GM18909 (cell line): Measurements from ENCODE around the gene CHP1.
"Not testable (repeated sequence)": the region's sequence is repeated elsewhere in the genome, so short reads cannot be mapped to it uniquely, and the experiment has no call there.

ENCODE experiments used
- ATAC-seq: cut with Tn5 transposase; IDR thresholded peaks from one replicate; pipeline ENCODE4 v1.9.1; 2021; ENCODE audit warnings: mild to moderate bottlenecking; ENCODE audit not compliant: unreplicated experiment, poor library complexity

CHP1 gene

DNA sequence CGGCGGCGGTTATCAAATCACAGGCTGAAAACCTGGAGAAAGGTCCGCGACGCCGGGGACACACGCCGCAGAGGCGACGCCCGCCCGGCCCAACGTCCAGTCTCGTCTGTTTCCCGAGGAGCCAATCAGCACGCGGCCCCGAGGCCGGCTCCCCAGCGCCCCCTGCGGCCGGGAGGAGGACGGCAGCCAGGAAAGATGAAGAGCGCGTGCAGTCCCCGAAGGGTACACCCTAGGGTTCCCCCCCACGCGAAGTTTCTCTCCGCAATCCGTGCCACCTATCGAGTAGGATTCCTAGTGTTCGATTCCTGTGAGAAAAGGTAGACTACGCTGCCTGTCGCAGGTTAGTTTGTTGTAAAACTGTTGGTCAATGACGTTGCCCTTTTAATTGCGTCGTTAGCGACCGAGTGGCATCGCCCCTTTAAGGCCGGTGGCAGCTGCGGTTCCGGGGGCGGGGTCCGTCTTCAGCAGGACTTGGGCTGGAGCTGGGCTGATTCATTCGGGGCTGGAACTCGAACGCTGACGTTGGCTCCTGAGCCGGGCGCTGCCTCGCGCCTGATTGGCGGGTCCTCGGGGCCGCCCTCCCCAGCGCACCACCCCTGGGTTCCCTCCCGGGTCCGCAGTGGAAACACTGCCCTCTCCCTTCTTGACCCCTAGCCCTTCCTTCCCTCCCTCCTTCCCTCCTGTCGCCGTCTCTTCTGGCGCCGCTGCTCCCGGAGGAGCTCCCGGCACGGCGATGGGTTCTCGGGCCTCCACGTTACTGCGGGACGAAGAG is at the start of gene CHP1, which contains the start of gene EXD1:
CHP1 (plus strand) TSS at position 619 of the 772 bp plus-strand sequence; CDS start at position 734, 115 bp downstream.
EXD1 (minus strand) TSS at position 108 of the 772 bp plus-strand sequence. CDS start 4,182 bp downstream, outside the sequence.
- peak; percentile 95 for ATAC-seq

GRCh38 chr15:41182266-41182665 is 48.8 kb upstream of the CHP1 start:
- no peak for ATAC-seq

GRCh38 chr15:41183581-41183980 is 47.5 kb upstream of the CHP1 start:
- ATAC-seq = no peak

DNA sequence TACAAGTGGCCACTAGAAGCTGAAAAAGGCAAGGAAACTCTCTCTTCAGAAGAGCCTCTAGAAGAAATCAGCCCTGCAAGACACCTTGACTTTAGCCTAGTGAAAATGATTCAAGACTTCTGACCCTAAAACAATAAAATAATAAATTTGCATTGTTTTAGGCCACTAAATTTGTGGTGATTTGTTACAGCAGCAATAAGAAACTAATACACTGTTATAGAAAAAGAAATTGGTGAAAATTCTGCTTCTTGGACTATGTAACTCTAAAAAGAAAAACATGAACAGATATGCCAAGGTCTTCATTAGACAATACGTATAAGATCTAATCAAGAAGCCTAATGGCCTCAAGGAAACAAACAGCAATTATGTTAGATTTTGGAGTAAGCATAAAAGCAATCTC is 36.6 kb upstream of the CHP1 start:
- no peak for ATAC-seq

GRCh38 chr15:41199470-41199869 is 31.6 kb upstream of the CHP1 start:
- no peak for ATAC-seq

DNA sequence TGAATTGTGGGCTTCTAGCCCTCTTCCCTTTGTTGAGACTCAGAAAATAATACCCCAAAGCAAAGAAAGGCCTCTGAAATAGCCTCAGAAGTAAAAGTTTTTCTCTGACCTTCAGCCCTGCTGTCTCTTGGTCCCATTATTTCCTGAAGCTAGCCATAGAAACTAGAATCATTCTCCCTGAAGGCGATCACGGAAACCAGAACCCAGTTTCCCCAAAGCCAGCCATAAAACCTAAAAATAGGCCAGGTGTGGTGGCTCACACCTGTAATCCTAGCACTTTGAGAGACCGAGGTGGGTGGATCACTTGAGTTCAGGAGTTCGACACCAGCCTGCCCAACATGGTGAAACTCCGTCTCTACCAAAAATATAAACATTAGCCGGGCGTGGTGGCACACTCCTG is 27.7 kb upstream of the CHP1 start:
- no peak for ATAC-seq

DNA sequence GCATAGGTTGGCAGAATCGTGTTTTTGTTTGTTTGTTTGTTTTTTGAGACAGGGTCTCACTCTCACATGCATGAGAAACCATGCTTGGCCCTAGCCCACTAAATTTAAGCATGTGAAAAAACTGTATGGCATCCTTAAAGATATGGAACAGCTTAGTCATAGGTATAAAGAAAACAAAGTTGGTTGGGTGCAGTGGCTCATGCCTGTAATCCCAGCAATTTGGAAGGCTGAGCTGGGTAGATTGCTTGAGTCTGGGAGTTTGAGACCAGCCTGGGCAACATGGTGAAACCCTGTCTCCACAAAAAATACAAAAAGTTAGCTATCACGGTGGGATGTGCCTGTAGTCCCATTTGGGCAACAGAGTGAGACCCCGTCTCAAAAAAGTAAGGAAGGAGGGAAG is 25.8 kb upstream of the CHP1 start:
- no peak for ATAC-seq

- no peak for ATAC-seq
Measured at GRCh38 chr15:41207687-41208448, 23.2 kb upstream of the CHP1 start.

DNA sequence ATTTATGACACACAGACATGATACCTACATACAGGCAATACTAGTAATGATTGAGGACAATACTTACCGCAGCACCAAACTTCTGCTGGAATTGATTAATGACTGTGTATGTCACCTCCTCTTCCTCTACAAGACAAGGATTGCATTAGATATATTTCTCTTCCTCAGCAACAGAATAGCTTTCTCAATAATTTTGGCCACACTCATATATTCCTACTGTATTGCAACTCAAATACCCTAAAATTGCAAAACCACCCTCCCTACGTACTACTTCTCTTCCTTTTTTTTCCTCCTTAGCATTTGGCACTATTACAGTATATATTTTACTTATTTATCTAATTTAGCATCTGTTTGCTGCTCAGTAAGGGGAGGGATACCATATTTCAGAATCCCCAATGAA is 15.4 kb upstream of the CHP1 start:
- ATAC-seq = no peak

- no peak for ATAC-seq
Measured at GRCh38 chr15:41218851-41219250, 12.2 kb upstream of the CHP1 start.

DNA sequence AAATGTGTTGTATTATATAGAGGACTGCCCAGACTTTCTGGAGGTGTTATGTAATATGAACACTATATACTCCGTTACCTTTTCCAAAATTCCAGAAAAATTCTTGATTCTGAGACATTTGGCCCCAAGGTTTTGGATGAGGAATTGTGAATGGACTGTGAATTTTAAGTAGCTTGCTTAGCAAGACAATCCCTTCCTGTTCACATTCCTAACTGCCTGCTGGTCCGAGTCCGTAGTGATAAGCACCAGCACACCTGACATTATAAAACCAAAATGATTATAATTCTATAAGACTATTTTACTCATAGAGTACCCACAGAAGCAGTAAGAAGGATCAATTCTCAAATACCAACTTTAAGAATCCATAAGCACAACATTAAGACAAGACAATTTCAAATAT is 11.7 kb upstream of the CHP1 start:
- no peak for ATAC-seq

GRCh38 chr15:41230345-41230649 is 771 bp upstream of the CHP1 start:
- ATAC-seq = no peak

GRCh38 chr15:41231422-41232226 is 556 bp downstream of the CHP1 start:
- peak; percentile 43 for ATAC-seq

- no peak for ATAC-seq
Measured at GRCh38 chr15:41233367-41233771, 2.3 kb downstream of the CHP1 start.

- not testable (repeated sequence) for ATAC-seq
Measured at GRCh38 chr15:41235228-41235627, 4.2 kb downstream of the CHP1 start.

GRCh38 chr15:41235929-41236328 is 4.9 kb downstream of the CHP1 start:
- no peak for ATAC-seq

GRCh38 chr15:41238100-41238499 is 7.0 kb downstream of the CHP1 start:
- no peak for ATAC-seq

DNA sequence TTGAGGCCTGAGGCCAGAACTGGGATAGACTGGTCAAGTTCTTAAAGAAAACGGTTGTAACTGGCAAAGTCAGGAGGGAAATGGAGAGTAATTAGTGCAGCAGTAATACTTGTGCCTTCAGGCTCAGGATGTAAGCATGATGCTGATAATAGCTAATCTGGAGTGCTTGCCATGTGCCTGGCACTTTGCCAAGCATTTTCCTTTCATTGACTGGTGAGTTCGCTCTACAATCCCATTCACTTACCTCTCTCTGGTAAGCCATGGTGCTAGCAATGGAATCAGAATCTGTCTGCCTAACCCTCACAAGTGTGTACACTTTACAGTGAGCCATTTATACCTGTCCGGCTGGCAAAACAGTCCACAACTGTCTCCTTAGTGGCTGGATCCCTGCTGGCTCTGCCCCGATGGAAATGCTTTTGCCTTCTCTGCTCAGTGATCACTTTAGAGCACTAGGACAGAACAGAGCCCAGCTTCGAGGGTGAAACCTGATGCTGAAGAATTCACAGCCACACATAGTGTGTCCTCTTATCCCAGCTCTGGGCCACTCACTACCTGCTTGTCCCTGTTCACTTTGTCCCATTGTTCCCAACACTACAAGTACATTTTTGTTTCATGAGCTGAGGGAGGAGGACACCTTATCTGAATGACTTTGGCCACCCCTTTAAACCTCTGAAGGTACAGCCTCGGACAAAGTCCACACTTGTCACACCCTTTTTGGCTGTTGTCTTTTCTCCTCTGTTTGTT is 10.3 kb downstream of the CHP1 start:
- no peak for ATAC-seq

DNA sequence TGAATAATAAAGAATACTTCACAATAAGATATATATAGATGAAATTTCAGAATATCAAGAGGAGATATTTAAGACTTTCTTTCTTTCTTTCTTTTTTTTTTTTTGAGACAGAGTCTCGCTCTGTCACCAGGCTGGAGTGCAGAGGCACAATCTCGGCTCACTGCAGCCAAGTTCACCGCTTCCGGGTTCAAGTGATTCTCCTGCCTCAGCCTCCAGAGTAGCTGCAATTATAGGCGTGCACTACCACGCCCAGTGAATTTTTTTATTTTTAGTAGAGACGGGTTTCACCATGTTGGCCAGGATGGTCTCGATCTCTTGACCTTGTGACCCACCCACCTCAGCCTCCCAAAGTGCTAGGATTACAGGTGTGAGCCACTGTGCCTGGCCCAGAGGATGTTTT is 19.7 kb downstream of the CHP1 start:
- not testable (repeated sequence) for ATAC-seq

GRCh38 chr15:41251411-41251810 is 20.3 kb downstream of the CHP1 start:
- ATAC-seq = no peak
